Right atrium auricular region (tissue), 2 donors: ENCODE data around the gene FAM227A. TPM values are rescaled to one million over a fixed set of nuclear protein-coding genes. Genes with fewer than 3 reads are reported as not detected.

ENCODE experiments used
- DNase-seq: peaks from one replicate; pipeline ENCODE4 v3.0.0-alpha.2; 2019; ENCODE audit warnings: low spot score
- H3K27ac ChIP-seq, 2 donors: fragments of 200-600 bp; sonication (generic); 1 replicate in 1 of 2; 2 replicates in 1 of 2; pipeline ENCODE4 v1.5.1; 2016 to 2019
- H3K27me3 ChIP-seq, 2 donors: fragments of 200-600 bp; sonication (generic); one replicate each; pipeline versions ENCODE4 v1.5.1 to v1.6.0; 2017 to 2019
- H3K36me3 ChIP-seq: fragments of 200-600 bp; sonication (generic); one replicate; pipeline ENCODE4 v1.5.1; 2016
- H3K4me1 ChIP-seq, 2 donors: fragments of 200-600 bp; sonication (generic); one replicate each; pipeline versions ENCODE4 v1.5.1 to v1.6.0; 2017 to 2019
- H3K4me3 ChIP-seq, 2 donors: fragments of 200-600 bp; sonication (generic); 1 replicate in 1 of 2; 2 replicates in 1 of 2; pipeline ENCODE4 v1.5.1; 2017 to 2019; ENCODE audit warnings: mild to moderate bottlenecking in 1 of 2, moderate library complexity in 1 of 2
- H3K9me3 ChIP-seq, 2 donors: fragments of 200-600 bp; sonication (generic); one replicate each; pipeline ENCODE4 v1.5.1; 2019
- total RNA-seq, 2 donors: library from RNA; depleted of rRNA; stranded (reverse); fragments of >200 nt; gene quantifications; one replicate each; pipeline ENCODE4 v1.1.0, GENCODE V29; 2016
- TF ChIP-seq, protein P1 (sequence below), 2 donors: fragments of 200-600 bp; sonication (generic); IDR thresholded peaks; one replicate each; pipeline ENCODE4 v1.5.1; 2019; ENCODE audit warnings: antibody characterized with exemption in 2 of 2

Gene FAM227A
- total RNA-seq, 2 donors from 2014 or later: 0.70 to 1.1 TPM

DNA sequence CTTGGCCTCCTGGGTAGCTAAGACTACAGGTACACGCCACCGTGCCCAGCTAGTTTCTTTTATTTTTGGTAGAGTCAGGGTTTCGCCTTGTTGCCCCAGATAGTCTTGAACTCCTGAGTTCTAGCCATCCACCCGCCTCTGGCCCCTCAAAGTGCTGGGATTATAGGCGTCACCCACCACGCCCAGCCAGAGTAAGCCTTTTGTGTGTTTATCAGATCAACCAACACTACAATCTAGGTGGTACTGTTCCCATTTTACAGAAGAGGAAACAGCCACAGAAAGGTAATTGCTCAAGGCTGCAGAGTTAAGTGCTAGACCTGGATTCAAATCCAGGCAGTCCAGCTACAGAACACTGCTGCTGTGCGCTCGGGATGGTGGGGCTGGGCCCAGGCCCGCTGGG, 28.7 kb upstream of the FAM227A start:
- TF ChIP-seq, protein P1, sequence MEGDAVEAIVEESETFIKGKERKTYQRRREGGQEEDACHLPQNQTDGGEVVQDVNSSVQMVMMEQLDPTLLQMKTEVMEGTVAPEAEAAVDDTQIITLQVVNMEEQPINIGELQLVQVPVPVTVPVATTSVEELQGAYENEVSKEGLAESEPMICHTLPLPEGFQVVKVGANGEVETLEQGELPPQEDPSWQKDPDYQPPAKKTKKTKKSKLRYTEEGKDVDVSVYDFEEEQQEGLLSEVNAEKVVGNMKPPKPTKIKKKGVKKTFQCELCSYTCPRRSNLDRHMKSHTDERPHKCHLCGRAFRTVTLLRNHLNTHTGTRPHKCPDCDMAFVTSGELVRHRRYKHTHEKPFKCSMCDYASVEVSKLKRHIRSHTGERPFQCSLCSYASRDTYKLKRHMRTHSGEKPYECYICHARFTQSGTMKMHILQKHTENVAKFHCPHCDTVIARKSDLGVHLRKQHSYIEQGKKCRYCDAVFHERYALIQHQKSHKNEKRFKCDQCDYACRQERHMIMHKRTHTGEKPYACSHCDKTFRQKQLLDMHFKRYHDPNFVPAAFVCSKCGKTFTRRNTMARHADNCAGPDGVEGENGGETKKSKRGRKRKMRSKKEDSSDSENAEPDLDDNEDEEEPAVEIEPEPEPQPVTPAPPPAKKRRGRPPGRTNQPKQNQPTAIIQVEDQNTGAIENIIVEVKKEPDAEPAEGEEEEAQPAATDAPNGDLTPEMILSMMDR (IDR thresholded peaks at IDR 0.05): no peak
- no peak for DNase-seq
- no peaks in the 10 kb centered on the region for H3K27me3 ChIP-seq
- H3K27ac ChIP-seq: no peak overlapping the region
- H3K36me3 ChIP-seq: peaks cover 64% of the 10 kb centered on the region
- H3K9me3 ChIP-seq: no peaks in the 10 kb centered on the region
- H3K4me3 ChIP-seq: no peak overlapping the region
- peaks cover 0 to 20% of the 10 kb centered on the region in 2 donors for H3K4me1 ChIP-seq

- Histone ChIP-seq H3K9me3 (no peaks in the 10 kb centered on the region), H3K4me1 (peaks cover 0 to 20% of the 10 kb centered on the region in 2 donors), H3K4me3 (peak within 1 kb of the TSS; percentile 94 to 100), H3K27me3 (no peaks in the 10 kb centered on the region), H3K27ac (peak within 1 kb of the TSS; percentile 72 to 76), H3K36me3 (peaks cover 36% of the 10 kb centered on the region)
- peak; percentile 86 for DNase-seq
- TF ChIP-seq, protein P1 (IDR thresholded peaks at IDR 0.05): peak; percentile 36 to 89
Measured at GRCh38 chr22:38681582-38682335, 25.6 kb upstream of the FAM227A start, which contains the start of gene TOMM22. Gene TOMM22, plus strand, starts transcription at chr22:38681957. Its CDS starts 22 bp downstream, at chr22:38681979.

- Histone ChIP-seq H3K36me3 (peaks cover 21% of the 10 kb centered on the region), H3K9me3 (no peaks in the 10 kb centered on the region), H3K27ac (no peak overlapping the region), H3K4me3 (no peak overlapping the region), H3K27me3 (no peaks in the 10 kb centered on the region), H3K4me1 (no peaks in the 10 kb centered on the region)
- TF ChIP-seq, protein P1 (IDR thresholded peaks at IDR 0.05): no peak
- DNase-seq: no peak
Measured at GRCh38 chr22:38675833-38676232, 19.6 kb upstream of the FAM227A start.

DNA sequence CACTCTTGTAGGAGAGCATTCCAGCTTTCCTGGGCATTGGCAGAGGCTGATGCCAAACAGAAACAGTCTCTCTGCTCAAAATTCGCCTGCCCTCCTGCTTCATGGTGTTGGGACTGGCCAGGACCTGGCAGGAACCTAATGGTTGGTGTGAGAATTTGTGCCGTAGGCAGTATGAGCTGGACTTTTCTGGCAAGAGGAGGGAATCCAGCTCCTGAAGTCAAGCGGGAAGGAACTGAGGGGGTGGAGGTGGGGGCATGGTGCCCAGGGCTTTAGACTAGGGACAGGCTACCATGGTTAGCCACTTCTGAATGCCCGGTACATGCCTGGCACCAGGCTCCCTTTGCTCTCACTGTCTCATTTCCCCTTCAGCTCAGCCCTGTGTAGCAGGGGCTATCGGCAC, 18.7 kb upstream of the FAM227A start:
- H3K27ac ChIP-seq: no peak overlapping the region
- TF ChIP-seq, protein P1 (IDR thresholded peaks at IDR 0.05): no peak

DNA sequence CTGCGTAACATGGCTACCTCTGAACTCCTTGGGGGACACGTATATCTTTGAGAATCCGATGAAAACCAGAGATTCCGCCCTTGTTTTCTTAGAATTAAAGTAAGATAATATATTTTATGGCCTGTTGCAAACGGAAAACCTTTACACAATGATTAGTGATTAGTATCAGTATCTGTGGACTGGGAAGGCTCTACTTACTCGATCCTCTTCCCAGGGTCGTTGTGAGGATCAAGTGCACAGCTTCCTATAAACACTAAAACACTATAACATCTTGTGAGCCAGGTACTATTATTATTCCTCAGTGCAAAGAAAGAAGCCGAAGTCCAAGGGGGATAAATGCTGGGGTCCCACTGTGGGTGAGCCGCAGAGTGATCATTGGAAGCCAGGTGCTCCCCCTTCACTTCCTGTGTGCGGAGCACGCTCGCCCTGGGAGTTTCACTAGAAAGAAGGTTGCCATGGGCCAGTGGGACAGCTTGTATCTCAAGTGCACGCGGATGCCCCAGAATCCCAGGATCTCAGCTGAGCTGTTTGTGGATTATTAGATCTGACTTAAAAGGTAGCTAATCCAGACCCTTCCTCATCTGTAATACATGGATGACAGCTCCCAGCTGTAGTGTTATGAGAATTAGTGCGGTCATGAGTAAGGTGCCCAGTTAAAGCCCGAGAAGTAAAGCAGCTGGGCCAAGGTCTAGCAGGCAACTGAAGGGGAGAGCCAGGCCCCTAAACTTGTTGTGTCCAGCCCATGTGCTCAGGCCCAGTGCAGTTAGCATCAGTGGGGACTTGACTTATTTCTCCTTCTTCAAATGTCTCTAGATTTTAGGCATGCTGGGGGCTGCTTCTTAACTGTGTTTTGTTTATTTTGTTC, 1.1 kb upstream of the FAM227A start:
- no peak for DNase-seq
- peaks cover 0 to 19% of the 10 kb centered on the region in 2 donors for H3K4me1 ChIP-seq
- peak overlapping the region; percentile 89 to 91 for H3K27ac ChIP-seq
- no peaks in the 10 kb centered on the region for H3K27me3 ChIP-seq
- TF ChIP-seq, protein P1 (IDR thresholded peaks at IDR 0.05): no peak
- H3K36me3 ChIP-seq: no peaks in the 10 kb centered on the region
- no peaks in the 10 kb centered on the region for H3K9me3 ChIP-seq
- H3K4me3 ChIP-seq: peak overlapping the region; percentile 64 to 93

More for the DNA sequence above, 18.7 kb upstream of the FAM227A start:
- no peaks in the 10 kb centered on the region for H3K27me3 ChIP-seq
- DNase-seq: no peak
- peaks cover 23% of the 10 kb centered on the region for H3K36me3 ChIP-seq
- H3K9me3 ChIP-seq: no peaks in the 10 kb centered on the region
- no peak overlapping the region for H3K4me3 ChIP-seq
- H3K4me1 ChIP-seq: no peaks in the 10 kb centered on the region
